CD4-positive, alpha-beta T cell treated with Interferon gamma for 1 hour (primary cell): ENCODE results near the gene CCDC106.

Experiments used
- DNase-seq: peaks from one replicate; pipeline ENCODE4 v3.0.0-alpha.2; 2020

CCDC106 gene

DNA sequence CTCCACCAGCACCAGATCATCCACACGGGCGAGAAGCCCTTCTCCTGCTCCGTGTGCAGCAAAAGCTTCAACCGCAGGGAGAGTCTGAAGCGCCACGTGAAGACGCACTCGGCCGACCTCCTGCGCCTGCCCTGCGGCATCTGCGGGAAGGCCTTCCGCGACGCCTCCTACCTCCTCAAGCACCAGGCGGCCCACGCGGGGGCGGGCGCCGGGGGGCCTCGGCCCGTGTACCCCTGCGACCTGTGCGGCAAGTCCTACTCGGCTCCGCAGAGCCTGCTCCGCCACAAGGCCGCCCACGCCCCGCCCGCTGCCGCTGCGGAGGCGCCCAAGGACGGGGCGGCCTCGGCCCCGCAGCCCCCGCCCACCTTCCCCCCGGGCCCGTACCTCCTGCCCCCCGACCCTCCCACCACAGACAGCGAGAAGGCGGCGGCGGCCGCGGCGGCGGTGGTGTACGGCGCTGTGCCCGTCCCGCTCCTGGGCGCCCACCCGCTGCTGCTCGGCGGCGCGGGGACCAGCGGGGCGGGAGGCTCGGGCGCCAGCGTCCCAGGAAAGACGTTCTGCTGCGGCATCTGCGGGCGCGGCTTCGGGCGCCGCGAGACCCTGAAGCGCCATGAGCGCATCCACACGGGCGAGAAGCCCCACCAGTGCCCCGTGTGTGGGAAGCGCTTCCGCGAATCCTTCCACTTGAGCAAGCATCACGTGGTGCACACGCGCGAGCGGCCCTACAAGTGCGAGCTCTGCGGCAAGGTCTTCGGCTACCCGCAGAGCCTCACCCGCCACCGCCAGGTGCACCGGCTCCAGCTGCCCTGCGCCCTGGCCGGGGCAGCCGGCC is 33.1 kb upstream of the CCDC106 start:
- no peak for DNase-seq

DNA sequence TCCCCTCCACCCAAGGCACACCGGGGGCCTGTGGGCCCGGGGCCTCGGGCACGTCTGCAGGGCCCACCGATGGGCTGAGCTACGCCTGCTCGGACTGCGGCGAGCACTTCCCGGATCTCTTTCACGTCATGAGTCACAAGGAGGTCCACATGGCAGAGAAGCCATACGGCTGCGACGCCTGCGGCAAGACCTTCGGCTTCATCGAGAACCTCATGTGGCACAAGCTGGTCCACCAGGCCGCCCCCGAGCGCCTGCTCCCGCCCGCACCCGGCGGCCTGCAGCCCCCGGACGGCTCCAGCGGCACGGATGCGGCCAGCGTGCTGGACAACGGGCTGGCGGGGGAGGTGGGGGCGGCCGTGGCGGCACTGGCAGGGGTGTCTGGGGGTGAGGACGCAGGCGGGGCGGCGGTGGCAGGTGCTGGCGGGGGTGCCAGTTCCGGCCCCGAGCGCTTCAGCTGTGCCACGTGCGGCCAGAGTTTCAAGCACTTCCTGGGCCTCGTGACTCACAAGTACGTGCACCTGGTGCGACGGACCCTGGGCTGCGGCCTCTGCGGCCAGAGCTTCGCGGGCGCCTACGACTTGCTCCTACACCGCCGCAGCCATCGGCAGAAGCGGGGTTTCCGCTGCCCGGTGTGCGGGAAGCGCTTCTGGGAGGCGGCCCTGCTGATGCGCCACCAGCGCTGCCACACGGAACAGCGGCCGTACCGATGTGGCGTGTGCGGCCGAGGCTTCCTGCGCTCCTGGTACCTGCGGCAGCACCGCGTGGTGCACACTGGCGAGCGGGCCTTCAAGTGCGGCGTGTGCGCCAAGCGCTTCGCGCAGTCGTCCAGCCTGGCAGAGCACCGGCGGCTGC is 32.2 kb upstream of the CCDC106 start:
- DNase-seq, result no peak

GRCh38 chr19:55616395-55616875 is 31.6 kb upstream of the CCDC106 start:
- no peak for DNase-seq

- DNase-seq, result no peak
Observed at GRCh38 chr19:55617426-55617825, 30.6 kb upstream of the CCDC106 start.

DNA sequence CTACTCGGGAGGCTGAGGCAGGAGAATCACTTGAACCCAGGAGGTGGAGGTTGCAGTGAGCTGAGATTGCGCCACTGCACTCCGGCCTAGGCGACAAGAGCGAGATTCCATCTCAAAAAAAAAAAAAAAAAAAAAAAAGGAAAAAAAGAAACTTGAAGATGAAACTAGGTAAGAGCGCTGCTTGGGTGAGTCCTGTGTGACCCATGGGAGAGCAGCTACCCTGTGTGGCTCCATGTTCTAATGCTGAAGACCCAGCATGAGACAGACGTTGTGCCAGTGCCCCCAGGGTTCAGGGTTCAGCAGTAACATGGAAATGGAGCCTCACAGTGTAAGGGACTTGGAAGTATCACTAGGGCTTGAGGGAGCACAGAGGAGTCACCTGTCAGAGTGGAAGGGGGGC is 29.6 kb upstream of the CCDC106 start:
- DNase-seq, result no peak

DNA sequence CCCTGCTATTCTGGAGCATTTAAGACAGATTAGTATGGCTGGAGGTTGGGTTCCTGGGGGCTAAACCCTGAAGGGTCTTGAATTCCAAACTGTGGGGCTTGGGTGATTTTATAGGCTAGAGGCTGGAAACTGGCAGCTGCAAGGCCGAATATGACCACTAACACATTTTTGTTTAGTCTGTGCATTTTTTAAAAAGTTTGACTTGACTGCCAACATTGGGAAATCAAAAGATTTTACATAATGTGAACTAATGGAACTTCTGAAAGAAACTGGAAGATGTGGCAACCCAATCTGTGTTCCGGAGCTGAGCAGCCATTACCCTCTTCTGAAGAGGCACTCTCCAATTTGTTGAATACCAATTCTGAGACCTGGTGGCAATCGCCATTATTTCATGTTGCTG is 28.7 kb upstream of the CCDC106 start:
- DNase-seq, result no peak

DNA sequence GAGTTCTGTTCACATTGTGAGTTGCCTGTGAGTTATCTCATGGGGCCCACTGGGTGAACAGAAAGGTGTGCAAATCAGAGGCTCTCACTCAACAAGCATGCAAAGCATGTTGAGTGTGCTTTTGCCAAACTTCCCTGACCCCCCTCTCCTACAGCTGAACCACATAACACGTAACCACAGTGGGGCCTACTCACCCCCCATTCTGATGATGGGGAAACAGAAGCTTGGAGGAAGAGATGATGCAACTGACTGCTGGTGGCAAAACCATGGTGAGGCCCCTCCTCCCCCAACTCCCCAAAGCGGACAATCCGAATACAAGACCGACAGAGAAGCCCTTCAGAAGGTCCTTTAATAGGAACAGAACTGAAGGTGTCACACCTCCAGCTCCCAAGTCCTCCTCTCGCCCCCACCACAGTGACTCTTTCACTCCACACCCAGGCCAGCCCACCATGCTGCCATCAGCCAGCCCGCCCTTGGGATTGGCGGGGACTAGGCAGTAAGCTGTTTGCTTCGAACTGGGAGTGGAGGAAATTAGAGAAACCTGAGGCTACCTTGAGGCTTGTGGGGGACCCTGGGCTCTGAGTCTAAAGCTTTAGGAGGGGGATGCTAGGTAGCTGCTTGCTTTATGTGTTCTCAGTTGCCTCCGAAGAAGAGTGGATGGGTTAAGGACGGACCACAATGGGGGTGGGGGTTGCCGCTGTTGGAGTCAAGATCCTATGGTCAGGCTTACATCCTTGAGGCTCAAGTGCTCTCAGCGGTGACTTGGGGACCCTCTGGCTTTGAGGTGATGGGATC is 27.4 kb upstream of the CCDC106 start:
- peak; percentile 57 for DNase-seq

DNA sequence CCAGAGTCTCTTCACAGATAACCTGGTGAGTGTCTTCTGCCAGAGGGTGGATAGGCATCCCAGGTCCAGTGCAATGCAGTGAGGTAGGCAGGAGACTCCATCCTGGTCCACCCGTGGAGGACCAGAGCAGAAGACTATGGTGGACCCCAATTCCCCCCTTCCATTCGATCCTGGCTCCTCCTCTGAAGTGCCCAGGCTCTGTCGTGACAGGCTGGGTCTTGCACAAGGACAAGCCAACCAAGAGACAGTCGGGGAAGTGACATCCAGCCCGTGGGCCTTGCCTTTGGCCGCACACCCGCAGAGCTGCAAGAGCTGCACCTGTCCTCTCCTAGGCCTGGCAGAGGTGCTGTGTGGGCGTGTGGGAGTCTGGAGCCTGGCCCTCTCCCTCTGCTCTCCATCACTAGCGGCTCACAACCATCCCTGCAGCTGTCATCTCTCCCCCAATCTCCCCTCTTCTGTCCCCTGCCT is 26.8 kb upstream of the CCDC106 start:
- no peak for DNase-seq

GRCh38 chr19:55621673-55622231 is 26.3 kb upstream of the CCDC106 start:
- no peak for DNase-seq

GRCh38 chr19:55622242-55622969 is 25.6 kb upstream of the CCDC106 start:
- no peak for DNase-seq

GRCh38 chr19:55623130-55623529 is 24.9 kb upstream of the CCDC106 start:
- DNase-seq, result no peak

DNA sequence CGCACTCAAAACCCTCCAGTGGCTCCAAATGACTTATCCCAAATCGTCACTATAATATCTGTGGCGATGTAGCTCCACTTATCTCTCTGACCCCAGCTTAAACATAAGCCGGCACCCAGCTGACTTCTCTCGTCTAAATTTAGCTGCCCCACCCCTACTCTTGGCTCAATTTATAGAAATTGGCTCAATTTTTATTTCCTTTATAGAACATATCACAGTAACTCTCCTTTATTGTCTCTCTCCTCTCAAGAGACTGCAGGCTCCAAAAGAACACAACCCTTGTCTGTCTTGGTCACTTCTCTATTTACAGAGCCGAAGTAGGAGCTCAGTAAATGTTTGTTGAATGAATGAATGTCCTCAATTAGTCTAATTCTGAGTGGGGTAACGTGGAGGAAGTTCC is 24.5 kb upstream of the CCDC106 start:
- no peak for DNase-seq

- DNase-seq, result peak; percentile 91
Observed at GRCh38 chr19:55624109-55625003, 23.7 kb upstream of the CCDC106 start, which contains the start of gene ZNF784. TSS of gene ZNF784 (minus strand) at chr19:55624566. CDS start at chr19:55624561, 5 bp downstream.

- DNase-seq, result no peak
Observed at GRCh38 chr19:55625004-55625326, 23.0 kb upstream of the CCDC106 start.

DNA sequence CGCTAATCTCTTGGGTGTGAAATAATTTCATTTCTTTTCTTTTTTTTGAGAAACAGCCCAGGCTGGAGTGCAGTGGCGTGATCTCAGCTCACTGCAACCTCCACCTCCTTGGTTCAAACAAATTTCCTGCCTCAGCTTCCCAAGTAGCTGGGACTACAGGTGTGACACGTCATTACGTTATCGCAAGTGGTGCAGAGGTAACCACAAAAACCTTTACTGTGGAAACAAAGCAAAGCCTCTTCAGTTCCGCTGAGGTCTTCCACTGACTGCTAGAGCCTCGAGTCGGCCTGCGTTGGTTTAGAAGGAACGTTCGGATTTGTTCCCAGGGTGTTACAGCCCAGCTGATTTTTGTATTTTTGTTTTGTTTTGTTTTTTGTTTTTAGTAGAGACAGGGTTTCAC is 21.7 kb upstream of the CCDC106 start:
- peak; percentile 64 for DNase-seq

DNA sequence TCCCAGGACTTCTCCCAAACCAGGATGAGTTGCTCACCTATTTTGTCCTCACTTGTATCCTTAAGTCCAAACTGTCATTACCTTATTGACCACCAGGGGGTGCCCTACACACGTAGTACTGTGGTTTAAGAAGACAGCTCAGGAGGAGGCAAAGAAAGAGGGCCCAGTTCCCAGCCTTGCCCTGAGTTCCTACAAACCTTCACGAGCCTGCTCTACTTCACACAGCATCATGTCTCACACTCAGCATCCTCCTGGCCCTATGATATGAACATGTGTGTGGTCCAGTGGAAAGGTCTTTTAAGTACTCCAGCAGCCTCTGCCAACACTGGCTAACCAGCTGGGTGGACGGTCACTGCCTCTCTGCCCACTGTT is 15.6 kb upstream of the CCDC106 start:
- peak; percentile 82 for DNase-seq

GRCh38 chr19:55633861-55634260 is 14.2 kb upstream of the CCDC106 start:
- DNase-seq, result no peak

DNA sequence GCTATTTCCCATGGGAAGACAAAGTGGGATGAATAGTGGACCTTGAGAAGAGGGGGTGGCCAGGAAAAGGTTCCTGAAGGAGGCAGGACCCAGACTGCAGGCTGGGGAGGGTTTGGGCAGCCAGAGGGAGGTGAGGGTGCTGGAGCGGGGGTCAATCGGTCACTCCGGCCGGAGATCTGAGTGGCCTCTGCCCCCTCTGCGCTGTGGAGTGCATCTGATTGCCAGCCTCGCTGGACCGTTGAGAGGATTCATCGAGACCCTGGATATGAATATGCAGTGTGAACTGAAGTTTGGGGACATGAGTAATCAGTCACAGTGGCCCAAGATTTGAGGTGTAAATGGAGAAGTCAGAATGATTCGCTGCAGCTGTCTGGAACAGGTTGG is 12.7 kb upstream of the CCDC106 start:
- no peak for DNase-seq

GRCh38 chr19:55635856-55636440 is 12.1 kb upstream of the CCDC106 start:
- no peak for DNase-seq

DNA sequence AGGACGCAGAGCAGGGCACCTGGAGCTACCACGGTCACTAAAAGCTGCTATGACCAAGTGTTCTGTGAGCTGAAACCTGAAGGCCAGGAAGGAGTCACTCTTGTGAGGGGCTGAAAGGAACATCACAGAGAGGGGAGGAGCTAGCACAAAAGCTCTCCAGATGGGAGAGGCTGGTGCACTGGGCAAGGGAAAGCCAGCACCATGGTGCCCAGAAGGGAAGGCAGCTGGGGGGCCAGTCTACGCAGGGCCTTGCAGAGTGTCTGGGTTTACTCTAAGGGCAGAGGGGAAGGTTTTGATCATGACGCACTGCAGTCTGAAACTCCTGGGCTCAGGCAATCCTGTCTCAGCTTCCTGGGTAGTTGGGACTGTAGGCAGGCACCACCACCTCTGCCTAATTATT is 11.3 kb upstream of the CCDC106 start:
- no peak for DNase-seq

- no peak for DNase-seq
Observed at GRCh38 chr19:55637534-55637933, 10.5 kb upstream of the CCDC106 start.
